Measurements from ENCODE around the gene ABCA10. TPM values are rescaled to one million over a fixed set of nuclear protein-coding genes. Genes with fewer than 3 reads are reported as not detected.

The ABCA10 gene
- total RNA-seq, 1 experiment from 2014 or later: not detected

DNA sequence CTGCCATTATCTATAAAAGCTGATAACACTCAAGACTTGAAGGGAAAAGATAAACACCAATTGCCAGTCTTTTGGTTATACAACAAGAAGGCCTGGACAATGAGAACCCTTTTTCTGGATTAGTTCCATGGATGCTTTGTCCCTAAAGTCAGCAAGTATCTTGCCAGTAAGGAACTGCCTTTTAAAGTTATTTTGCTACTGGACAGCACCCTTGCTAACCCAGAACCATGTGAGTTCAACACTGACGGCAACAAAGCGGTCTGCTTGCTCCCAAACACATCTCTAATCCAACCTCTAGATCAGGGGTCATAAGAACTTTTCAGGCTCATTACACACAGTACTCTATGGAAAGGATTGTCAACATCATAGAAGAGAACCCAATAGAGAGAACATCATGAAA lies 61.7 kb downstream of the ABCA10 start:
- no peaks in the 10 kb centered on the region for H3K36me3 ChIP-seq (ENCODE audit: low read depth)
- POLR2A ChIA-PET (ENCODE audit: unreplicated experiment): no interaction called here
- no peaks in the 10 kb centered on the region for H3F3A ChIP-seq (ENCODE audit: insufficient read depth, low read depth)
- no peak for DNase-seq
- H3K4me3 ChIP-seq: no peak overlapping the region
- H3K4me2 ChIP-seq: no peak overlapping the region
- H2AFZ ChIP-seq: no peak overlapping the region
- H3K4me1 ChIP-seq (replicated peaks; ENCODE audit: insufficient read depth): no peaks in the 10 kb centered on the region
- no peak overlapping the region for H3K27ac ChIP-seq
- no peaks in the 10 kb centered on the region for H3K27me3 ChIP-seq (ENCODE audit: insufficient read depth, low read depth)
- TF ChIP-seq, protein P1, sequence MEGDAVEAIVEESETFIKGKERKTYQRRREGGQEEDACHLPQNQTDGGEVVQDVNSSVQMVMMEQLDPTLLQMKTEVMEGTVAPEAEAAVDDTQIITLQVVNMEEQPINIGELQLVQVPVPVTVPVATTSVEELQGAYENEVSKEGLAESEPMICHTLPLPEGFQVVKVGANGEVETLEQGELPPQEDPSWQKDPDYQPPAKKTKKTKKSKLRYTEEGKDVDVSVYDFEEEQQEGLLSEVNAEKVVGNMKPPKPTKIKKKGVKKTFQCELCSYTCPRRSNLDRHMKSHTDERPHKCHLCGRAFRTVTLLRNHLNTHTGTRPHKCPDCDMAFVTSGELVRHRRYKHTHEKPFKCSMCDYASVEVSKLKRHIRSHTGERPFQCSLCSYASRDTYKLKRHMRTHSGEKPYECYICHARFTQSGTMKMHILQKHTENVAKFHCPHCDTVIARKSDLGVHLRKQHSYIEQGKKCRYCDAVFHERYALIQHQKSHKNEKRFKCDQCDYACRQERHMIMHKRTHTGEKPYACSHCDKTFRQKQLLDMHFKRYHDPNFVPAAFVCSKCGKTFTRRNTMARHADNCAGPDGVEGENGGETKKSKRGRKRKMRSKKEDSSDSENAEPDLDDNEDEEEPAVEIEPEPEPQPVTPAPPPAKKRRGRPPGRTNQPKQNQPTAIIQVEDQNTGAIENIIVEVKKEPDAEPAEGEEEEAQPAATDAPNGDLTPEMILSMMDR (conservative IDR thresholded peaks at IDR 0.05): no peak
- TF ChIP-seq EZH2 (IDR thresholded peaks at IDR 0.05; ENCODE audit: low read depth): no peak
- no peaks in the 10 kb centered on the region for H3K79me2 ChIP-seq (ENCODE audit: low read depth)
- H4K20me1 ChIP-seq (ENCODE audit: insufficient read depth): no peaks in the 10 kb centered on the region
- 0 out of 2 replicates have a peak, but pooled peaks cover 5% of the 10 kb centered on the region for H3K9me2 ChIP-seq (ENCODE audit: insufficient read depth)
- H3K9me3 ChIP-seq (ENCODE audit: insufficient read depth, low read depth): no peaks in the 10 kb centered on the region
- no TSS peak for BruUV-seq (replicated peaks)
- intact Hi-C loops (cut with micrococcal nuclease; ENCODE audit: unreplicated experiment): no loop called here
- CTCF ChIA-PET: interaction anchor here (0.6 kb wide), 1 partner anchor 664 kb away, joined by 17 read pairs; no protein-coding TSS in a partner anchor

DNA sequence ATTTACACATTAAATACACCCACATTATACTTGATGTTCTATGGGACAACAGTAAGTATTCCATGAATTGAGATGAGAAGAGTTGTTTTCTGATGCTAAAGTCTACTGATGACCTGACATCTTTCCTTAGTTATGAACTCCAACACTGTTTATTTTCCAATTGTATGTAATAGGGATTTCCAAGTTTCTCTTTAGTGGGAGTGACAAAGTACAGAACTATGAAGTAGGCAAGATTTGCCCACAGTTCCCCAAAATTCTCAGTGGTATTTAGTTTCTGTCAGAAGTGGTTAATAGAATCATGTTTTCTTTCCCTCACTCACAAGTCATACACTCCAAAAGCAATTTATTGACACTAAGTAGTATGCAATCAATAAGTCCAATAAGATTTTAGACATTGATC lies 64.4 kb downstream of the ABCA10 start:
- Histone ChIP-seq H3F3A (ENCODE audit: insufficient read depth, low read depth) (no peaks in the 10 kb centered on the region), H3K4me3 (no peak overlapping the region), H3K9me2 (ENCODE audit: insufficient read depth) (0 out of 2 replicates have a peak, but pooled peaks cover 5% of the 10 kb centered on the region), H3K79me2 (ENCODE audit: low read depth) (no peaks in the 10 kb centered on the region), H3K9me3 (ENCODE audit: insufficient read depth, low read depth) (no peaks in the 10 kb centered on the region), H2AFZ (no peak overlapping the region), H3K27me3 (ENCODE audit: insufficient read depth, low read depth) (no peaks in the 10 kb centered on the region), H4K20me1 (ENCODE audit: insufficient read depth) (no peaks in the 10 kb centered on the region), H3K27ac (no peak overlapping the region), H3K4me1 (replicated peaks; ENCODE audit: insufficient read depth) (no peaks in the 10 kb centered on the region), H3K4me2 (no peak overlapping the region), H3K36me3 (ENCODE audit: low read depth) (no peaks in the 10 kb centered on the region)
- BruUV-seq (replicated peaks): no TSS peak
- ChIA-PET POLR2A (ENCODE audit: unreplicated experiment) (no interaction called here), CTCF (no interaction called here)
- TF ChIP-seq EZH2 (IDR thresholded peaks at IDR 0.05; ENCODE audit: low read depth): no peak
- TF ChIP-seq, protein P1 (conservative IDR thresholded peaks at IDR 0.05): no peak
- no peak for DNase-seq
- intact Hi-C loops (cut with micrococcal nuclease; ENCODE audit: unreplicated experiment): no loop called here

DNA sequence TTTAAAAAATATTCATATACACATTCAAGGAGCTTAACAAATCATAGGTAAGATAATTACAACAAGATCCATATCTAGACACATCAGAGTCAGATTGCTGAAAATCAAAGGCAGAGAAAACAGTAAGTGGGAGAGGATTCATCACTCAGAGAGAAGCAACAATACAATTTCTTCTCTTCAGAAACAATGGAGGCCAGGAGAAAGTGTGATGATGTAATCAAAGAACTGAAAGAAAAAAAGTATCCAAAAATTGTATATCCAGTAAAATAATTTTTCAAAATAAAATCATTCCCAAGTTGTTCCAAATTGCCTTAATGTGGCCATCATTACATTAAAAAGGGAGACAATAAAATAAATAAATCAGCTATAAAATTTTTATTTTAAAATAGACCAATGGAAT lies 69.2 kb downstream of the ABCA10 start:
- no peak overlapping the region for H3K4me3 ChIP-seq
- no peak for DNase-seq
- POLR2A ChIA-PET (ENCODE audit: unreplicated experiment): no interaction called here

More for the DNA sequence above, 69.2 kb downstream of the ABCA10 start:
- CTCF ChIA-PET: no interaction called here
- no peaks in the 10 kb centered on the region for H3K36me3 ChIP-seq (ENCODE audit: low read depth)
- no peak overlapping the region for H3K4me2 ChIP-seq
- intact Hi-C loops (cut with micrococcal nuclease; ENCODE audit: unreplicated experiment): no loop called here
- H3K9me2 ChIP-seq (ENCODE audit: insufficient read depth): peaks cover 5% of the 10 kb centered on the region; the same call in 1 of the 2 replicates
- no peaks in the 10 kb centered on the region for H3K27me3 ChIP-seq (ENCODE audit: insufficient read depth, low read depth)
- no peaks in the 10 kb centered on the region for H3F3A ChIP-seq (ENCODE audit: insufficient read depth, low read depth)
- no peak overlapping the region for H3K27ac ChIP-seq
- H3K9me3 ChIP-seq (ENCODE audit: insufficient read depth, low read depth): no peaks in the 10 kb centered on the region
- H3K4me1 ChIP-seq (replicated peaks; ENCODE audit: insufficient read depth): no peaks in the 10 kb centered on the region
- no peak overlapping the region for H2AFZ ChIP-seq
- H3K79me2 ChIP-seq (ENCODE audit: low read depth): no peaks in the 10 kb centered on the region
- H4K20me1 ChIP-seq (ENCODE audit: insufficient read depth): no peaks in the 10 kb centered on the region
- TF ChIP-seq, protein P1 (conservative IDR thresholded peaks at IDR 0.05): no peak
- no peak for TF ChIP-seq EZH2 (IDR thresholded peaks at IDR 0.05; ENCODE audit: low read depth)
- no TSS peak for BruUV-seq (replicated peaks)
